Stromal cell of bone marrow (primary cell): ENCODE measurements around the gene CCNB2.

Experiments
- DNase-seq: peaks from one replicate; pipeline ENCODE4 v3.0.0-alpha.2; 2012; ENCODE audit warnings: low read depth

CCNB2 gene

DNA sequence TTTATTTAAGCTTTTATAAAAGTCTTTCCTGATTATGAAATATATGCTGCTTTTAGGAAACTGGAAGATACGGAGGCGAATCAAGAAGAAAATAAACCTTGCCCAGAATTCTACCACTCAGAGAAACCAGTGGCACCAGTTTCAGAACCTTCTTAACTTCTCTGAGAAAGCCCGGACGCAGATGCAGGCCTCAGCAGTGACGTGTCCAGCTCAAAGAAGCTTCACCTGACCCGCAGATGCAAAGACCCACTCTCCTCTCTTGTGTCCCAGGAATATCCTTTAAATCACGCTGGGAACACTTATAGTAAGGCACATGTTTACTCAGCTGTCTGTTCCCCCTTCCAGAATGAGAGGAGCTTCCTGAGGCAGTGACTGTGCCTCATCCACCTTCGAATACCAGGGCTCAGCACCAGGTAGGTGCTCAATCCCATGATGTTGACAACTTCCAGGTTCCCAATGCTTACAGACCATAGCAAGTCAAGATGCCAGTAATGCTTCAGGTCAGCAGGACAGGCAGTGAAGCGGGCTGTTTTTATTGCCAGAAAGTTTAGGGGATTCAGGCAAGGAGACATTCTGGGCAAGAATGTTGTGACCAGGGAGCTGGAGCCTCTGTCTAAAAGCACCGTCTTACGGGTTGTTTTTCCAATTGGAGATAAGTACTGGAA is 61.8 kb downstream of the CCNB2 start:
- DNase-seq: no peak

DNA sequence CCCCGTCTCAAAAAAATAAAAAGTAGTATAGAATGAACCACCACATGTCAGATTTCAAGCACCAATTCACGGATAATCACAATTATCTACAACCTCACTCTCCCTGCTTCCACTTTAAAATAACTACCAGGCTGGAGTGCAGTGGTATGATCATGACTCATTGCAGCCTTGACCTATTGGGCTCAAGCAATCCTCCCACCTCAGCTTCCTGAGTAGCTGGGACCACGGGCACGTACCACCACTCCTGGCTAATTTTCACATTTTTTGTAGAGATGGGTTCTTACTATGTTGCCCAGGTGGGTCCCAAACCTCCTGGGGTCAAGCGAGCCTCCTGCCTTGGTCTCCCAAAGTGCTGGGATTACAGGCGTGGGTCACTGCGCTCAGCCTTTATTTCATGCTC is 63.6 kb downstream of the CCNB2 start:
- no peak for DNase-seq

DNA sequence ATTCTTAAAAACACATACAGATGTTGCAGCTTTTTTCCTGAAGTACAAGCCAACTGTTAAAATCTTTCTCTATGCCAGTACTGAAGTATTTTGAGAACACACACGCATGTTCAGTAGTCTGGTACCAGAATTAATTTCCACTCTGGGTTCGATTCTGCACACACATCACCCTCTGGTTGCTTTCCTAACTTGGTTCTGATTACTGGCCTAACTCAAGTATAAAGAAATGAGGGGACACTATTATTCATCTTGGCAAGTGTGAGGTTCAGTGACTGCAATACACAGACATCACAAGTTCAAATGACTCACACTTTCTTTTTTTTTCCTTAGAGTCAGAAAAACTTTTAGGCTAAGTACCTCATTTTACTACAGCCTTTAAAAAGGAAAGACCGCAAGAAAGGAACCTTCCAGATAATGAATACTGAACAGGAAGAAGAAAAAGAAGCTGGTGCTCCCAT is 64.3 kb downstream of the CCNB2 start:
- peak; percentile 93 for DNase-seq

GRCh38 chr15:59170295-59171066 is 65.5 kb downstream of the CCNB2 start:
- DNase-seq: no peak

DNA sequence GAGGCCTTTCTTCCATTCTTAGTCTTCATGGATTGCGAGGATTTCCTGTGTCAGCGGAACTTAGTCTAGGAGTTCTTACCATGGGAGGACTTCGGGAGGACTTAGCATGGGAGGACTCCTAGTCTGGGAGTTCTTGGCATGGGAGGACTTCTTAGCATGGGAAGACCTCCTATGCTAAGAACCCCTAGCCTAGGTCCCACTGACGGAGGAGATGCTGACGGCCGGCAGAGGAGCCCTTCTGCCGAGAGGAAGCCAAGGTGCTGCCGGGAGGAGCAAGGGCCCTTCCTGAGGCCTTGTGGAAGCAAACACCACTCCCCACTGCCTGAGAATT is 66.1 kb downstream of the CCNB2 start:
- no peak for DNase-seq

GRCh38 chr15:59172289-59172901 is 67.4 kb downstream of the CCNB2 start:
- no peak for DNase-seq

DNA sequence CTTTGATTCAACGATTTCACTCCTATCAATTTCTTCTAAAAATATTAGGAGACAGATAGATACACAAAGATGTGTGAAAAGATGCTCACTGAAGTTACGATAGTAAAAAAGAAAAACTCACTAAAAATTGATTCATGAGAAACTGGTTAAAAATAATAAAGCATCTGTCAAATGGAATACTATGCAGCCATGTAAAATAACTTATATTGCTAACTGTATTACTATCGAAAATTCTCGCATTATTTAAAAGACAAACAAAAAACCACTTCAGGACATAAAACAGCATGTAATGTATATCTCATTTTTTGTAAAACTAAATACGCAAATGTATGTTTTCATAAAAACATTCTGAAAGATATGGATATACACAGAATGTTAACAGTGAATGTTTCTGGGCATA is 68.2 kb downstream of the CCNB2 start:
- DNase-seq: no peak

DNA sequence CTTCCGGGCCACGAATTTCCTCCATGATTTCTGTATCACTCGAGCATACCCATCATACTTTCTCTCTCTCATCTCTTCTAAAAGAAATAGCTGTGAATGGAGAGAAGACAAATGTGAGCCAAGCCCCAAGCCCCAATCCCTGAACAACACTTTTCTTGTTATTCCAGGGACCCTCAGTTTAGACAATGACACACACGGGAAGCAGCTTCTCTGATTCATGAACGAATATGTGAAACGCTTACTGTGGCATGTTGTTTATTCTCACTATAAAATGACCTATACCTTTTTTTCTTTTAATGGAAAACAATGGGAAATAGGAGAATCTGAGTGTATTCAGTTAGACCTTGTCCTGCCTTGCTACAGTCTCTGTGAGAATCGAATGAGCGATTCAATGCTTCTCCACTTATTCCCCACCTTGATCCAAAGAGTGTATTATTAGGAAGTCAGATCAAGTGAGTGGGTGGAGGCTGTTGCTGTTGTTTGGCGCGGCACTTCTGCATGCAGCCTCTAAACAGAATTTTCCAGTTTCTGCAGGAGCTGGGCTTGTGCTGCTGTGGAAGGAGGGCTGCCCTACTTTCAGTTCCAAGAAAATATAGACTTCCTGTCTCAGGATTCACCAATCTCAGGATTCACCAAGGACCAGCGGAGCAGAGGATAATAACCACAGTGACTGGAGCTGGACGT is 69.3 kb downstream of the CCNB2 start:
- no peak for DNase-seq
